Activated naive CD4-positive, alpha-beta T cell treated with anti-CD3 and anti-CD28 coated beads, Interleukin-2, amount 10 ng/mL, durations not matched to agents 7 days and 5 days (primary cell): ENCODE results near the gene EXOC3L2.
A peak's percentile ranks its signal among the peaks of the same experiment; 100 is the strongest.

Source experiments
- CTCF ChIA-PET: fragments of 350-600 bp; sonication (Branson Sonifier 250); formaldehyde crosslinking; loops from one replicate; lab custom pipeline; 2021; ENCODE audit warnings: antibody characterized with exemption; lab: Charles Lee
- DNase-seq: peaks from one replicate; pipeline ENCODE4 v3.0.0-alpha.2; 2020
- H3K27ac Mint-ChIP-seq: one replicate; pipeline ENCODE4 v1.8.0; 2021; ENCODE audit warnings: mild to moderate bottlenecking, moderate library complexity, mixed read lengths
- H3K27me3 Mint-ChIP-seq: one replicate; pipeline ENCODE4 v1.8.0; 2021; ENCODE audit warnings: mild to moderate bottlenecking, mixed read lengths
- H3K36me3 Mint-ChIP-seq: one replicate; pipeline ENCODE4 v1.8.0; 2021; ENCODE audit warnings: mixed read lengths
- H3K4me1 Mint-ChIP-seq: one replicate; pipeline ENCODE4 v1.8.0; 2021; ENCODE audit warnings: mixed read lengths
- H3K4me3 Mint-ChIP-seq: one replicate; pipeline ENCODE4 v1.8.0; 2021; ENCODE audit warnings: mild to moderate bottlenecking, moderate library complexity, mixed read lengths
- H3K9me3 Mint-ChIP-seq: one replicate; pipeline ENCODE4 v1.8.0; 2021; ENCODE audit warnings: mixed read lengths

The EXOC3L2 gene

GRCh38 chr19:45245334-45245787 is at the start of gene EXOC3L2:
EXOC3L2 (minus strand) TSS chr19:45245407; CDS start chr19:45239045, 6,362 bp downstream.
- Mint-ChIP-seq H3K9me3 (no peaks in the 10 kb centered on the region), H3K36me3 (no peaks in the 10 kb centered on the region), H3K27ac (peak within 1 kb of the TSS; percentile 30), H3K27me3 (peaks cover 57% of the 10 kb centered on the region), H3K4me1 (peaks cover 10% of the 10 kb centered on the region), H3K4me3 (no peak within 1 kb of the TSS)
- DNase-seq, result no peak
- CTCF ChIA-PET, result interaction anchor here (0.6 kb wide), 1 partner anchor 172 kb away, joined by 3 read pairs; no protein-coding TSS in a partner anchor

DNA sequence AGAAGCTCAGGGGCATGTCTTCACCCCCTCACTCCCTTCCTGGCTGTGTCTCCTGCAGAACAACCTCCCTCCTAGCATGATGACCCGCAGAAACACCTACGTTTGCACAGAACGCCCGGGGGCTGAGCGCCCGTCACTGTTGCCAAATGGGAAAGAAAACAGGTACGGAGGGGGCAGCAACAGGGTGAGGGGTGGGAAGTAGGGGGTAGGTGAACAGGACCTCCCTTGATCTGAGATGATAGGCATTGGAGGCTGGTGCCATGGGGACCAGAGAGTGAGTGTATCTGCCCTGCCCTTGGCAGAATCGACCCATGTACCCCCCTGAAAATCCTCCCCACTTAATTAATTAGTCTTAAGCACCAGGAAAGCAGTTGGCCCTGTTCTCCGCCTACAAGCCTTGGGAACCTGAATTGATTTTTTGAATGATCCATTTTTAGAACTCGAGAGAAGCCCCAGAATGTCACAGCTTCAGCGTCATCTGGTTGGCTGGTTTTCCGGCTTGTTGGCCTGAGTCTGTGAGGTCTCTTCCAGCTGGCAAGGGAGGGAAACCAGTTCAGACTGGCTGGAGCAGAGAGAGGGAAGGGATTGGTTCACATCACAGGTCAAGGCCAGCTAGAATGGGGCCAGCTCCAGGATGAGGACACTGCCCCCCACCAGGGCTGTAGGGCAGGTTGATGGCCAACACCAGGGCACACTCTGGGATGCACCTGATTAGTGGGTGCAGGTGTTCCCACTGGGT is 49.3 kb upstream of the EXOC3L2 start:
- Mint-ChIP-seq H3K27ac (no peak overlapping the region), H3K27me3 (no peaks in the 10 kb centered on the region), H3K9me3 (no peaks in the 10 kb centered on the region), H3K4me3 (no peak overlapping the region), H3K36me3 (peaks cover 4% of the 10 kb centered on the region), H3K4me1 (no peaks in the 10 kb centered on the region)
- CTCF ChIA-PET, result no interaction called here
- no peak for DNase-seq

- Mint-ChIP-seq H3K27me3 (no peaks in the 10 kb centered on the region), H3K36me3 (peaks cover 4% of the 10 kb centered on the region), H3K4me3 (no peak overlapping the region), H3K9me3 (no peaks in the 10 kb centered on the region), H3K27ac (no peak overlapping the region), H3K4me1 (no peaks in the 10 kb centered on the region)
- no peak for DNase-seq
- CTCF ChIA-PET, result no interaction called here
Measured at GRCh38 chr19:45293682-45294081, 48.5 kb upstream of the EXOC3L2 start.

GRCh38 chr19:45291834-45292233 is 46.6 kb upstream of the EXOC3L2 start:
- DNase-seq, result no peak
- Mint-ChIP-seq H3K36me3 (peaks cover 6% of the 10 kb centered on the region), H3K27me3 (no peaks in the 10 kb centered on the region), H3K9me3 (no peaks in the 10 kb centered on the region), H3K27ac (no peak overlapping the region), H3K4me3 (no peak overlapping the region), H3K4me1 (no peaks in the 10 kb centered on the region)
- CTCF ChIA-PET, result no interaction called here

GRCh38 chr19:45290381-45290931 is 45.2 kb upstream of the EXOC3L2 start:
- CTCF ChIA-PET, result no interaction called here
- no peak for DNase-seq
- no peaks in the 10 kb centered on the region for H3K9me3 Mint-ChIP-seq
- H3K27ac Mint-ChIP-seq, result no peak overlapping the region
- H3K4me3 Mint-ChIP-seq, result no peak overlapping the region
- H3K27me3 Mint-ChIP-seq, result no peaks in the 10 kb centered on the region
- H3K4me1 Mint-ChIP-seq, result no peaks in the 10 kb centered on the region
- peaks cover 3% of the 10 kb centered on the region for H3K36me3 Mint-ChIP-seq

DNA sequence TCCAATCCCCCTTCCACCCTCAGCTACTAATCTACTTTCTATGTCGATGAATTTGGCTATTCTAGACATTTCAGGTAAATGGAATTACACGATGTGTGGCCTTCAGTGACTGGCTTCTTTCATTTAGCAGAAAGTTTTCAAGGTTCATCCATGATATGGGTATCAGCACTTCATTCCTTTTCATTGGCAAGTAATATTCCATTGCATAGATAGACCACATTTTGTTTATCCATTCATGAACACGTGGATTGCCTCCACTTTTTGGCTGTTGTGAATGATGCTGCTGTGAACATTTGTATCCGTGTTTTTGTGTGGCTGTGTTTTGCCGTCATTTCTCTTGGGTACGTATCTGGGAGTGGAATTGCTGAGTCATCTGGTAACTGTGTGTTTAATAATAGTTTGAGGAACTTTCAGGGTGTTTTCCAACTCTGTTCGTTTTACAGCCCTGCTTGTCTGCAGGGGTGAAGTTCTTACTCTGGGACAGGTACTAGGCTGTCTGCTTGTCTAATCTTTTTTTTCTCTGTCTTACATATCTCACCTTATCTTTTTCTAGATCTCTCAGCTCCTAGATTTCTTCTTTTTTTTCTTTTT is 38.3 kb upstream of the EXOC3L2 start:
- CTCF ChIA-PET, result no interaction called here
- DNase-seq, result no peak
- no peaks in the 10 kb centered on the region for H3K27me3 Mint-ChIP-seq
- no peaks in the 10 kb centered on the region for H3K4me1 Mint-ChIP-seq
- H3K9me3 Mint-ChIP-seq, result no peaks in the 10 kb centered on the region
- no peak overlapping the region for H3K27ac Mint-ChIP-seq
- H3K36me3 Mint-ChIP-seq, result peaks cover 15% of the 10 kb centered on the region
- no peak overlapping the region for H3K4me3 Mint-ChIP-seq

GRCh38 chr19:45280471-45280961 is 35.3 kb upstream of the EXOC3L2 start:
- Mint-ChIP-seq H3K36me3 (peaks cover 14% of the 10 kb centered on the region), H3K4me3 (no peak overlapping the region), H3K27me3 (no peaks in the 10 kb centered on the region), H3K9me3 (no peaks in the 10 kb centered on the region), H3K27ac (no peak overlapping the region), H3K4me1 (no peaks in the 10 kb centered on the region)
- CTCF ChIA-PET, result no interaction called here
- no peak for DNase-seq

DNA sequence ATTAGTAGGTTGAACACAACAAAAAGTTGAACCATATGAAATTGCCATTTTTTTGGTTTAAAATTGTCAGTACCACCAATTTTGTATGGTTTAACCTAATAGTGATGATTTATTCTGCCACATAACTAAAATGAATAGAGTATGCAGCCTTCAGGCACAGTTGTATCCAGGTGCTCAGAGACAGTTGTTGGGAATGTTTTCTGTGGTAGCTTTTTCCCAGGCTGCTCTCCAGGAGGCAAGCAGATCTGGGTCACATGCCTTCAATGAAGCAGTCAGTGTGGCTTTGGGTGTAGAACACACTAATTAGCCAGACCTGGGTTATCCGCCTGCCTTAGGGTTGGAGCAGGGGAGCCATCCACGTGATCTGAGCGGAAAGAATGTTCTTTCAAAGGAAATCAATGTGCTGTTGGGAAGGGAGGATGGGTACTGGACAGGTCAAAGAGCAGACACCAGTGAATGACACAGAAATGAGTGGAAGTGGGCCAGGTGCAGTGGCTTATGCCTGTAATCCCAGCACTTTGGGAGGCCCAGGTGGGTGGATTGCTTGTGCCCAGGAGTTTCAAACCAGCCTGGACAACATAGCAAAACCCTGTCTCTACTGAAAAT is 34.5 kb upstream of the EXOC3L2 start:
- Mint-ChIP-seq H3K4me3 (no peak overlapping the region), H3K4me1 (no peaks in the 10 kb centered on the region), H3K27ac (no peak overlapping the region), H3K36me3 (peaks cover 14% of the 10 kb centered on the region), H3K27me3 (no peaks in the 10 kb centered on the region), H3K9me3 (no peaks in the 10 kb centered on the region)
- CTCF ChIA-PET, result no interaction called here
- DNase-seq, result no peak

GRCh38 chr19:45278087-45278486 is 32.9 kb upstream of the EXOC3L2 start:
- H3K9me3 Mint-ChIP-seq, result no peaks in the 10 kb centered on the region
- CTCF ChIA-PET, result no interaction called here
- no peaks in the 10 kb centered on the region for H3K4me1 Mint-ChIP-seq
- H3K27me3 Mint-ChIP-seq, result no peaks in the 10 kb centered on the region
- DNase-seq, result no peak
- peaks cover 12% of the 10 kb centered on the region for H3K36me3 Mint-ChIP-seq
- H3K4me3 Mint-ChIP-seq, result no peak overlapping the region
- no peak overlapping the region for H3K27ac Mint-ChIP-seq

DNA sequence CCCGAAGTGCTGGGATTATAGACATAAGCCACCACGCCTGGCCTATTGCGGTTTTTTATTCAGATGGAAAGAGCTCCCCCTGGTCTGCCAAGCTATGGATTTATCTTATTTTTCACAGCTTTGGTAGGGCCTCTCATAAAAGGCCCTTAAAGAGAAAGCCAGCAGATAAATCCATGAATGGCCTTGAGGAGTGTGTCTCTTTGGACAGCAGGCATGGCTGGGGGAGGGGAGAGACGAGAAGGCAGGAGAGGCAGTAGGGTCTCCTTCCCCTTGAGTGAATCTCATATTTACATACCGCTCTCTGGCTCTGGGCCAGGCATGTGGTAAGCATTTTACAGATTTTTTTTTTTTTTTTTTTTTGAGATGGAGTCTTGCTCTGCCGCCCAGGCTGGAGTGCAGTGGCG is 31.1 kb upstream of the EXOC3L2 start:
- H3K36me3 Mint-ChIP-seq, result peaks cover 14% of the 10 kb centered on the region
- CTCF ChIA-PET, result no interaction called here
- no peaks in the 10 kb centered on the region for H3K4me1 Mint-ChIP-seq
- no peak overlapping the region for H3K27ac Mint-ChIP-seq
- no peaks in the 10 kb centered on the region for H3K27me3 Mint-ChIP-seq
- H3K4me3 Mint-ChIP-seq, result no peak overlapping the region
- H3K9me3 Mint-ChIP-seq, result no peaks in the 10 kb centered on the region
- DNase-seq, result no peak

GRCh38 chr19:45275370-45275971 is 30.3 kb upstream of the EXOC3L2 start:
- DNase-seq, result no peak
- Mint-ChIP-seq H3K27ac (no peak overlapping the region), H3K9me3 (no peaks in the 10 kb centered on the region), H3K4me1 (no peaks in the 10 kb centered on the region), H3K27me3 (no peaks in the 10 kb centered on the region), H3K36me3 (peaks cover 14% of the 10 kb centered on the region), H3K4me3 (no peak overlapping the region)
- CTCF ChIA-PET, result no interaction called here

- no peak overlapping the region for H3K27ac Mint-ChIP-seq
- peaks cover 11% of the 10 kb centered on the region for H3K36me3 Mint-ChIP-seq
- no peak overlapping the region for H3K4me3 Mint-ChIP-seq
- H3K27me3 Mint-ChIP-seq, result no peaks in the 10 kb centered on the region
- no peaks in the 10 kb centered on the region for H3K4me1 Mint-ChIP-seq
- H3K9me3 Mint-ChIP-seq, result no peaks in the 10 kb centered on the region
- no peak for DNase-seq
- CTCF ChIA-PET, result no interaction called here
Measured at GRCh38 chr19:45273521-45273855, 28.3 kb upstream of the EXOC3L2 start.

DNA sequence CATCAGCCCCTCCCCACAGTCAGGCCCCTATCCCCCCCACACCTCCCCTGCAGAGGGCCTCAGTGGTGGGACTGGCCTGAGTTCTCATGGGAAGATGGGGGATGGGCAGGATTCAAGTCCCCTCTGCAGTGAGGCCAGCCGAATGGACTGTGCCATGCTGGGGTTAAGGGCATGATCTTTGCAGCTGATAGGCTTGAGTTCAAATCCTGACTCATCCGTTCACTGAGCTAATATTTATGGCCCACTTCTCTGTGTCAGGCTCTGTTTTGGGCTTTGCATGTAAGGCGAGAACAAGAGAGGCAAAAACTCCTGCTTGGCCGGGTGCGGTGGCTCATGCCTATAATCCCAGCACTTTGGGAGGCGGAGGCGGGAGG is 26.5 kb upstream of the EXOC3L2 start:
- CTCF ChIA-PET, result interaction anchor here (1.5 kb wide), 1 partner anchor 67 kb away, joined by 3 read pairs; no protein-coding TSS in a partner anchor
- Mint-ChIP-seq H3K36me3 (peaks cover 9% of the 10 kb centered on the region), H3K4me1 (no peaks in the 10 kb centered on the region), H3K27me3 (no peaks in the 10 kb centered on the region), H3K27ac (no peak overlapping the region), H3K9me3 (no peaks in the 10 kb centered on the region), H3K4me3 (no peak overlapping the region)
- DNase-seq, result no peak

- H3K27me3 Mint-ChIP-seq, result no peaks in the 10 kb centered on the region
Measured at GRCh38 chr19:45271098-45271734, 26.0 kb upstream of the EXOC3L2 start.

More at GRCh38 chr19:45271098-45271734, 26.0 kb upstream of the EXOC3L2 start:
- CTCF ChIA-PET, result no interaction called here
- Mint-ChIP-seq H3K36me3 (peaks cover 9% of the 10 kb centered on the region), H3K4me3 (no peak overlapping the region), H3K4me1 (no peaks in the 10 kb centered on the region), H3K9me3 (no peaks in the 10 kb centered on the region), H3K27ac (no peak overlapping the region)
- DNase-seq, result no peak
